GM12891 (cell line): ENCODE data around the gene GTF2A1.
A peak's percentile ranks its signal among the peaks of the same experiment; 100 is the strongest.

Experiments
- POLR2A ChIP-seq: IDR thresholded peaks from 2 replicates; pipeline ENCODE4 v1.6.1; 2011; ENCODE audit warnings: low read depth, low read length, control low read depth
- POLR2AphosphoS5 ChIP-seq: IDR thresholded peaks from 2 replicates; pipeline ENCODE4 v1.6.1; 2011; ENCODE audit warnings: low read depth, low read length, control low read depth
- POU2F2 ChIP-seq: IDR thresholded peaks from 2 replicates; pipeline ENCODE4 v1.6.1; 2011; ENCODE audit warnings: low read depth, mild to moderate bottlenecking, control low read depth, low read length, moderate library complexity

DNA sequence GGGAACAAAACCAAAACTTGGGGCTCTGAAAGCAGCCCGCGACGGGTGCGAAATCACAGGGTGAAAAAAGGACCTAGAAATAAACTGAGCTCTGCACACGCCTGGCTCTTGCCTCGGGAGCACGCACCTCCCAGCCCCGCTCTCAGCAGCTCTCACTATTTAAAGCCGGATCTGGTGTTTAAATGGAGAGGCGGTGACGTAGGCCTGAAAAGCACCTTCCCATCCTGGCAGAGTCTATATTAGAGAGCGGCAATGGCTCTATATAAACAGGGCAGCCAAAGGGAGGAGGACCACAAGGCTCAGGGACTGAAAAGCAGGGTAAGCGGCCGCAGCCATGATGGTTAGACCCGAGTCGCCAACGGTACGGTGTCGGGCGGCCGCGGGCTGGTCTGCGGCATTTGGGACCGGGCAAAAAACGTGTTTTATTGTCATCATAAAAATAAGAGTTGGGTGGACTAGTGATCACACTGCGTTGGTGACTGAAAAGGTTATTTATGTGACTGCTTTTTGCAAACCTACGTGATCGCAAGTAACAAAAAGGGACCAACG lies 1.5 kb downstream of the GTF2A1 start:
- TF ChIP-seq POLR2AphosphoS5 (peak; percentile 98), POLR2A (peak; percentile 98), POU2F2 (peak; percentile 77)
